Measurements from ENCODE around the gene TRIM56.
"Not testable (repeated sequence)": the region's sequence is repeated elsewhere in the genome, so short reads cannot be mapped to it uniquely, and the experiment has no call there.

TRIM56 gene

DNA sequence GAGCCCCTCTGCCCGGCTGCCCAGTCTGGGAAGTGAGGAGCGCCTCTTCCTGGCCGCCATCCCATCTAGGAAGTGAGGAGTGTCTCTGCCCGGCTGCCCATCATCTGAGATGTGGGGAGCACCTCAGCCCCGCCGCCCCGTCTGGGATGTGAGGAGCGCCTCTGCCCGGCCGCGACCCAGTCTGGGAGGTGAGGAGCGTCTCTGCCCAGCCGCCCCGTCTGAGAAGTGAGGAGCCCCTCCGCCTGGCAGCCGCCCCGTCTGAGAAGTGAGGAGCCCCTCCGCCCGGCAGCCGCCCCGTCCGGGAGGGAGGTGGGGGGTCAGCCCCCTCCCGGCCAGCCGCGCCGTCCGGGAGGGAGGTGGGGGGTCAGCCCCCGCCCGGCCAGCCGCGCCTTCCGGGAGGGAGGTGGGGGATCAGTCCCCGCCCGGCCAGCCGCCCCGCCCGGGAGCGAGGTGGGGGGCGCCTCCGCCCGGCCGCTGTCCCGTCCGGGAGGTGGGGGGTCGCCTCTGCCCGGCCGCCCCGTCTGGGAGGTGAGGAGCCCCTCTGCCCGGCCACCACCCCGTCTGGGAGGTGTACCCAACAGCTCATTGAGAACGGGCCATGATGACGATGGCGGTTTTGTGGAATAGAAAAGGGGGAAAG is 7.1 kb downstream of the TRIM56 start:
- DNase-seq, result not testable (repeated sequence)

DNA sequence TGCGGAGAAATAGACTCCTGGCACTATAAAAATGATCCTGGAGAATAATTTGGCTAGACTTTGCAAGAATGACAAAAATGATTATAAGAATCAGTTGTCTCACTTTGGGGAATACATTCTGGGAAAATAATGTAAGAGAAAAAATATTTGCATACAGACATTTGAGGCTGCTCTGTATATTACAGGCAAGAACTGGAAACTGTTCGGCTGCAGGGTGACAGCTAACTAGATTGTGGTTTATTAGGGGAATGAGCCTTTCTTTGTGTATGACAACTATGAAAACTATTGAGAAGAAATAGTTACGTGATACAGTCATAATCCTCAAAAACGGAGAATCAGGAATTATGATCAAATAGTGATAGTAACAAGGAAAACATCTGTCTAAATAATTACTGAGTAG is 8.6 kb downstream of the TRIM56 start:
- DNase-seq, result no peak

DNA sequence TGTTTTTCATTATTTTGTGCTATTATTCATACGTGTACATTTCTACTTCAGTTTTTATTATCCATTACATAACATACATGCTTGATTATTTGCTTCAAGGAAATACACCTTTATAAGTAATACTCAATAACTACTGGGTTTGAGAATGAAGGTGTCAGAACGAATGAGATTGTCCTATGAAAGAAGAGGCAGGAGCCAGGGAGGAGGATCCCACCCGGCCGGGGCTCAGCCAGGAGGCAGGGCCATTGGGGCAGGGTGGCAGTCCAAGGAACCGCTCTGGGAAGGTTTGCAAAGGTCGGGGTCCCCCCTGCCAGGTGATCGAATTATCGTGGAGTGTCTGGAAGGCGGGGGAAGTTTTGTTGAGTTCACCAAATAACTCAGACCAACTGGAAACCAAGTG is 9.1 kb downstream of the TRIM56 start:
- no peak for DNase-seq

DNA sequence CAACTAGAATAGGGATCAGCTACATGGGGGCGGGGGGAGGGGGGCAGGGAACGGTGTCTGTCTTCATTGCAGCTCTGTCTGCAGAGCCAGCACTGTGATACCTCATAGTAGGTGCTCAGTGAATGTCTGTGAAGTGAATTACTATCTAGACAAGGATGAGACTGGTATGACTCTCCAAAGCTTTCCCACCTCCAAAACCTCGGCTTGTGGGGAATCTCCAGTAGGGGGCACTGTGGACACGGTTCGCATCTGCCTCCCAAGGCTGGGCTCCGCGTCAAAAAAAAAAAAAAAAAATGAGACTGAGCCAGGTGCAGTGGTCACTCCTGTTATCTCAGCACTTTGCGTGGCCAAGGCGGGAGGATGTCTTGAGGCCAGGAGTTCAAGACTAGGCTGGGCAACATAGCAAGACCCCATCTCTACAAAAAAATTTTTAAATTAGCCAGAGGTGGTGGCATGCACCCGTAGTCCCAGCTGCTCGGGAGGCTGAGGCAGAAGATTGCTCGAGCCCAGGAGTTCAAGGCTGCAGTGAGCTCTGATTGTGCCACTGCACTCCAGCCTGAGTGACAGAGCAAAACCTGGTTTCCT is 9.6 kb downstream of the TRIM56 start:
- no peak for DNase-seq

DNA sequence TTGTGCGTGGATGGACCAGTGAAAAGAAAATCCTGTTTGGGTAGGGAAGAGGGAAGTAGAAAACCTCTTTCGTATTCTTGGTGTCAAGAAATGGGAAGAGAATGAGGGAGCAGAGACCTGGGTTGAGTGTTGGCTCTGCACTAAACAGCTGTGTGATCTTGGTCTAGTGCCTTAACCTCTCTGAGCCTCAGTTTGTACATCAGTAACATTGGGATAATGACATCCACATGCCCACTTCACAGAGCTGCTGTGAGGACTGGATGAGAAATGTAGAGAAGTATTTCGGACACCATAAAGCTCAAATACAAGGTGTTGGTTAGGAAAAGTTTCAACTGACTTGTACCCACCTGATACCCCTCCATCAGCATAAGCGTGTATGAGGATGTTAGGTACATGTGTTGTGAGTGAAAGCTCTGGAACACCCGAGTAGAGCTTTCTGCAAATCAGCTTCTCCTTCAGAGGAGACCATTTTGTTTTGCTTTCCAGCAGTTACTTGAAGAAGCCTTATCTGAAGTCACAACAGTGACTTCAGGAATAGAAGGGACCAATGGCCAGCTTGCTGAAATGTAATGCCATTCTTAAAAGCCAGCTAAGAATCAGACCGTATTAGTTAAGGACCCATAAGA is 11.2 kb downstream of the TRIM56 start:
- no peak for DNase-seq

DNA sequence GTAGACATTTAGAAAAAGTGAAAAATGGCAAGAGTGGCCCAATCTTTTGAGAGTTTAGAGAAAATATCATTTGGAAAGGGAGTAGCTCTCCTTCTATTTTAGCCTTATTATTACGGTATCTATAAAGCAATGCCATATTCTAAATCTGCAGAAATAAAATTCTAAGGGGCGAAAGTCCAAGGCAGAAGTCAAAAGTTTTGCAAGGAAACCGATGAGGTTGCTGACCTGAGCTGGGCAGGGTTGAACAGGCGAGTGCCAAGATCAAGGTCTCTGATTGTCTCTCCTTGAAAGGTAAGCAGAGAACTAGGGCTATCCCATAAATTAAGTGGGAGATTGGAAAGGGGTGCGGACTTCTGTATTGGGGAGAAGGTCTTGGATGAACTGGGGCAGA is 11.7 kb downstream of the TRIM56 start:
- no peak for DNase-seq

DNA sequence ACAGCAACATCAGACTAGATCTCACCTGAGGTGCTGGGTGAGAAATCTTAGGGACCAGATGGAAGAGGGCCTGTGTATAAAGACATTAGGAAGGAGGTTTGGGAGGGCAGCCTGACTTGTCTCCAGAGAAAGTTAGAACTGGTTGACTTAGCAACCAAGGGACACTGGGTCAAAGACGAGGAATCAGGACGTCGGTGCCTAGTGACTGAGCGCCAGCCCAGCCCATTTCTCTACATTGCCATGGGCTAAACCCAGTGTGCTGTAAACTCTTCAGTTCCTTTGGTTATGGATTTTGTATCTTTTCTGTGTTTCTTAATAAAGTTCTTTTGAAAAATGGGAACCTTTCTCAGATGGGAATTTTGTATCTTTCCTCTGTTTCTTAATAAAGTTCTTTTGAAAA is 12.3 kb downstream of the TRIM56 start:
- DNase-seq, result no peak

DNA sequence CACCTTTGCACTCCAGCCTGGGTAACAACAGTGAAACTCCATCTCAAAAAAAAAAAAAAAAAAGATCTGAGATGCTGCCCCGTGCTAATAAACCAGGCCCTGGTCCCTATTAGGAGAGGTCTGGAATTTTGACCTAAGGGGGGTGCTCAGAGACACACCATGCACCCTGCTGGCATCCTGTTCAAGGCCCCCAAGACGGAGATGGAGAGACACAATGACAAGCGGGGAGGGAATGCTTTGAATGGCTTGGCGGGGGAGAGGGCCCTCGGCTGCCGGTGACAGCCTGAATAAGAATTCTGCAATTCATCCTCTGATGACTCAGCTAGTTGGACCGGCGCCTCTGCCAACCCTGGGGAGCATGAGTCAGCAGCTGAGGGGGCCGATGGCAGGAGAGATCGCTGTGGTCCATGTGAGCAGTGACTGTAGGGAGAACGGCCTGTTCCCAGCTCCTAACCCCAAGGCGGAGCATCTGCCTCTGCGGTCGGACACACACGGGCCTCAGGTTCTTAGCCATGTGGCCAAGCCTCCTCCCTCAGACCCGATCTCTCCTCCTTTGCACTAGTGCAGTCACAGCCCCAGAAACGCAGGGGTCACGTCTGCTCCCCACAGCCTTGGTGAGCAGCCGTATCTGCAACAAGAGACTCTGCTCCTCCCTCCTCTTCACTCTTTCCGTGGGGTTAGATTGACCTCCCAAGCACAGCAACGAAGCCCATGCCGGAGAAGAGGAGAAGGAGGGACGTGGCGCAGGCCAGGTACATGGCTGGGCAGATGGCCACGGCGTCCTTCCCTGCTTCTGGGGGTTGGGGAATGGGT is 14.9 kb downstream of the TRIM56 start:
- no peak for DNase-seq

DNA sequence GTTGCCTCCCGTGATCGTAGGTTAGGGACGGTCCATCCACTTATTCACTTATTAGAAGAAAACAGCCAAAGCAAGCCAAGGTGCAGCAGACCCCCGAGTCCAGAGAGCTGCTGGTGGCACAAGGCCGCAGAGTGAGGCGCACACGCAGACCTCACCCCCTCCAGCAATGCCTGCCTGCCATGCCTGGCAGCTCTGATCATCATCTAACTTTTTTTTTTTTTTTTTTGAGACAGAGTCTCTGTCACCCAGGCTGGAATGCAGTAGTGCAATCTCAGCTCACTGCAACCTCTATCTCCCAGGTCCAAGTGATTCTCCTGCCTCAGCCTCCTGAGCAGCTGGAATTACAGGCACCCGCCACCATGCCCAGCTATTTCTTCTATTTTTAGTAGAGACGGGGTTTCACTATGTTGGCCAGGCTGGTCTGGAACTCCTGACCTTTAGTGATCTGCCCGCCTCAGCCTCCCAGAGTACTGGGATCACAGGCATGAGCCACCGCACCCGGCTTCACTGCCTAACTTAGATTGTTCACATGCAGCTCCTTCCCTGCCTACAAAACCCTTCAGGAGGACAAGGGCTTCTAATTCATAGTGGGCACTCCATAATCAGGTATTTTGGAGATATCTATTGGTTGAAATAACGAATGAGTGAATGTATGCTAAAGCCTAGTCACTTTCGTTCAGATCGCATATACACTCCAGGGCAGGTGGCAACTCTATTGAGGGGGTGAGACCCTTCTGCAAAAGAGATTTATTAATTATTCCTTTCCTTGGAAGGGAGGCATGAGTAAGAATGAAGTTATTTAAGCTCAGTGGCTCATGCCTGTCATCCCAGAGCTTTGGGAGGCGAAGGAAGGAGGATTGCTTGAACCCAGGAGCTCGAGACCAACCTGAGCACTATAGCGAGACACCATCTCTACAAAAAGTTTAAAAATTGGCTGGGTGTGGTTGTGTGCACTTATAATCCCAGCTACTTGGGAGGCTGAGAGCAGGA is 15.9 kb downstream of the TRIM56 start:
- DNase-seq, result no peak

DNA sequence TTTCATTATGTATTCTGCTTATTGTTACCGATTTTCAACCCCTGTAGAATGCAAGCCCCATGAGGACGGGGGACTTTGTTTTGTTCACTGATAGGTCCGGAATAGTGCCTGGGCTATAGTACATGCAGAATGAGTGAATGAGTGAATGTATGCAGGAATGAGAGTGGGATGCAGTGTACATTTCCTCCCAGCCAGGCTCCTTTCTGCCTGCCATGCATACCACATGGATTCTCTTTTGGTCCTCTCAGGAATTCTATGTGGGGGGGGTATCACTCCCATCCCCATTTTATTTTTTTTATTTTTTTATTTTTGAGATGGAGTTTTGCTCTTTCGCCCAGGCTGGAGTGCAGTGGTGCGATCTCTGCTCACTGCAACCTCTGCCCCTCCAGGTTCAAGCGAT is 16.7 kb downstream of the TRIM56 start:
- no peak for DNase-seq

DNA sequence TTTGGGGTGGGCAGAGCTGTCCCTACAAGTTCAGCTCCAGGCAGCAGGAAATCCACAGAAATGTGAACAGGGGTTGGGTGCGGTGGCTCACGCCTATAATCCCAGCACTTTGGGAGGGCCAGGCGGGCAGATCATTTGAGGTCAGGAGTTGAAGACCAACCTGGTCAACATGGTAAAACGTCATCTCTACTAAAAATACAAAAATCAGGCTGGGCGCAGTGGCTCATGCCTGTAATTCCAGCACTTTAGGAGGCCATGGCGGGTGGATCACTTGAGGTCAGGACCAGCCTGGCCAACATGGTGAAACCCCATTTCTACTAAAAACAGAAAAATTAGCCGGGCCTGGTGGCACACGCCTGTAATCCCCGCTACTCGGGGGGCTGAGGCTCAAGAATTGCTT is 18.4 kb downstream of the TRIM56 start:
- DNase-seq, result not testable (repeated sequence)

DNA sequence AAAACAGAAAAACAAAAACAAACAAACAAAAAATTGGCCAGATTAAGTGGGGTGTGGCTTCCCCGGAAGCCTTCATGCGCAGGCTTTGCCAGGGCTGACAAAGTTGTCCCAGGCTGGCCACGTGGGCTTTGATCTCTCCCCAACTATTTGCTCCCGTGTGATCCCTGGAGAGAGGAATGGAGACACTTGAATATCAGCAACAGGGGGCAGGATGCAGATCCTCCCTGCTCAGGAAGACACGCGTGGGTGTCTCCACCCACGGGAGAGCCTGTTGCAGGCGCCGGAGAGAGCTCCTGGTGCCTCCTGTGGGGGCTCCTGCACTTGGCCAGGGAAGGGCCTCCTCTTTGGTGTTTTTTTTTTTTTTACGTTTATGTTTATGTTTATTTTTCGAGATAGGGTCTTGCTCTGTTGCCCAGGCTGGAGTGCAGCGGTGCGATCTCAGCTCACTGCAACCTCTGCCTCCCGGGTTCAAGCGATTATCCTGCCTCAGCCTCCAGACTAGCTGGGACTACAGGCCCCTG is 19.0 kb downstream of the TRIM56 start:
- no peak for DNase-seq

DNA sequence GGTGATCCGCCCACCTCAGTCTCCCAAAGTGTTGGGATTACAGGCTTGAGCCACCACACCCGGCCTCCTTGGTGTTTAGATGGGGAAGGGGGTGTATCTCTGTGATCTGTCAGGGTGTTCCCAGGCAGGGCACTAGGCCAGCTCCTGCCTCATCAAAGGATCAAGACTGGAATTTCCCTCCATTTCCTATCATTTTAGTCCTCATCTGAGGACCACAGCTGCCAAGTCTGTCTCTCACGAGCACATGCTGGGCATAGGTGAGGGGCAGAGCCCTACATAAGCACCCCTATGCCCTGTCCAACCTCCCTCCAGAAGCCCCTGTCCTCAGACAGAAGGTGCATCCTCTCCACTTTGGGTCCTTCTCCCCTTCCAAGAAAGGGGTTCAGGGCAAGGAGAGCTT is 19.5 kb downstream of the TRIM56 start:
- DNase-seq, result no peak

DNA sequence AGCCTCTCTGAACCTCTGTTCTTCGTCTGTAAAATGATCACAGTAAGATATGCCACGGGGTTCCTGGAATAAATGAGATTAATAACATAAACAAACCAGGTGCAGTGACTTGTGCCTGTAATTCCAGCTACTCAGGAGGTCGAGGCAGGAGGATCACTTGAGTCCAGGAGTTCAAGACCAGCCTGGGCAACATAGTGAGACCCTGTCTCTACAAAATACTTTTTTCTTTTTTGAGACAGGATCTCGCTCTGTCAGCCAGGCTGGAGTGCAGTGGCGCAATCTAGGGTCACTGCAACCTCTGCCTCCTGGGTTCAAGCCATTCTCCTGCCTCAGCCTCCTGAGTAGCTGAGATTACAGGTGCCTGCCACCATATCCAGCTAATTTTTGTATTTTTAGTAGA is 20.0 kb downstream of the TRIM56 start:
- DNase-seq, result not testable (repeated sequence)

DNA sequence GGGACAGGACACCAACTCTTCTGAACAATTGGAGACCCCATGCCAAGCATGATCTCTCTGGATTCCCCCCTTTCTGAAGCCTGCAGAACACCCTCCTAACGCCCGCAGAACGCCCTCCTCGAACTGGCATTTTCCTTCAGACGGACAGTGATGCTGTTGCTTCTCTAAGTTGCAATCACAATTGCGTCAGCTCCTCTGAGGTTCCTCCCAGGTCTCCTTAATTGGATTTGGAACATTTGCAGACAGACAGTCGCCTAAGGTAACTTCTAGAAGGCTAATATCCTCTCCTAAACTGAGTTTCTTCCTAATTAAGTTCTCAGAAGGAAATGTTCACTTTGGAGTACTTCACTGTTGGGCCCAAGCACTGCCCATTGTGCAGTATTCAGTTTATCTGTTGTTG is 21.1 kb downstream of the TRIM56 start:
- DNase-seq, result no peak

DNA sequence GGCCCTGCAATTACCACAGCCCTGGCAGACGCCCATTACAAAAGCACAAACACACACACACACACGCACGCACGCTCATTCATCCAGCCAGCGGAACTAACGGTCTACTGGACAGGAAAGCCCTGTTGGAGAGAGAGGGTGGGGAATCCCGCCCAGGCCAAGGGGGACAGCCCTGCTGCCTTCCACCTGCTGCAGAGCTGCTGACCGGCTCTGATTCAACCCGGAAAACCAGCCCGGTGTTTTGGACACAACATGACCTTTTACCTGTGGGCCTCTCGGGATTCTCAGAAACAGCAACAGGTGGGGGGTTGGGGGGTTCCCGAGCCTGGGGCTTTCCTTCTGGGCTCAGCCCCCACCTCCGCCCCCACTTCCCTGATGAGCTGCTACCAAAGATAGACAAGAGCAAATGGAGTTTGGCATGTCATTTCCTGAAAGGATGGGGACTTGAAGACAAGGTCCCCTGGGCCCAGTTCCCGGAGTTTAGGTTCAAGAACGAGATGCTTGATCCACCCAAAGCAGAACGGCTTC is 23.1 kb downstream of the TRIM56 start:
- no peak for DNase-seq

DNA sequence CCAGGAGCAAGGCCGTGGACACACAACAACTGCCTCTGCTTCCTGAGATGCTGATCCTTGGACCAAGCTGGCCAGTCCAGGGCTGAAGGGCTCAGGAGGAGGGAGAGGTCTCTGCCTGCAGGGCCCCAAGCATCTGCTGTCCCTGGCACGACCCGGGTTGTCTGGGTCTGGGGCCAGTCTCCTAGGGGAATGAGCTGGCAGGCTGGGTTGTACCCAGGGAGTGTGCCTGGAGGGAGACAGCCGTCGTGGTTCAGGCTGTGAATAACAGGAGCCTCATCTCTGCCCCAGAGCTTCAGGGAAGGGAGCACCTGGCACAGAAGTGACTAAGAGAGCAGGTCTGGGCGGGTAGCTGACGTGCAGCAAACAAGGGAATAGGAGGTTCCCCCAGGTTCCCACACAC is 23.7 kb downstream of the TRIM56 start:
- DNase-seq, result no peak

DNA sequence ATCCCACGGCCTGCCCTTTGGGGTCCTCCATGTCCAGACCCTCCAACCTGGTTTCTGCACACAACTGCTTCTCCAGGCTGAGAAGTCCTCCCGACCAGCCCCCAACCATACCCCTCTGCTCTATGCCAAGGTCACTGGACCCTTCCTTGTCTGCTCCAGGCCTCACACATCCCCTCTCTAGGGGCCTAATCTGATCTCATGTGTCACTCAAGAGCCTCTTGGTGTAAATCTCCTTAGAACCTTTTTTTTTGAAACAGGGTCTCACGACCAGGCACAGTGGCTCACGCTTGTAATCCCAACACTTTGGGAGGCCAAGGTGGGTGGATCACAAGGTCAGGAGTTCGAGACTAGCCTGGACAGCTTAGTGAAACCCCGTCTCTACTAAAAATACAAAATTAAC is 24.1 kb downstream of the TRIM56 start:
- no peak for DNase-seq

DNA sequence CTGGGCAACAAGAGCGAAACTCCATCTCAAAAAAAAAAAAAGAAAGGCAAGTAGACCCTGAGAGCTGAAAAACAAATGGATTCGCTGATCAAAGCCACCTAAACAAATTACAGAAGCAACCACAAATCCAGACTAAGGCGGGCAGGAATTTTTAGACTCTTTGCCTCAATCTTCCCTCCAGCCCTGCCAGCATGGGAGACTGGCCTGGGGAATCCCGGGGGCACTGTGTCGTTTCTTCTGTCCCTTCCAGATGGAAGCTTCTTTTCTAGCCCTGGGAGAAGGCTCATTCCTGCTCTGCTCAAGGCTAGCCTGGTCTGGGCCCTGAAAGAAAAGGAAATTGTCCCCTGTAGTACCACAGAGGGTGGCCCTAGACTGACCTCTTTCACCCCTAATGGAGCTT is 26.0 kb downstream of the TRIM56 start:
- DNase-seq, result no peak

DNA sequence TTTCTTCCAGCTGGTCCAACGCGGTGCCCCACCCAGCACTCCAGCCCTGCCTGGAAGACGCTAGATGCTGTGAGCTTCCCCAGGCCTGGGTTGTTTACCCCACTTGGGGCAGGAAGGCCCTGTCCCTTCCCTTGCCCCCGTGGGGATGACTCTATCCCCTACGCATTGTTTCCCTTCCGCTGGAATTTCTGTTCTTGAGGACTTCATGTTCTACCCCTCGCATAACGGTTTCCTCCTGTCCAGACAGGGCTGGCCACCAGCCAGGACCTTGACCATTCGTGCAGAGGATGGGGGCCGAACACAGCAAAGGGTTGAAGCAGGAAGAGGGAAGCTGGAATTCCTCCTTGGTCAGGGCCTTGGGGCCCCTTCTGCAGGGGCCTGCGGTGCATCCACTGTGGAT is 27.0 kb downstream of the TRIM56 start:
- DNase-seq, result no peak

DNA sequence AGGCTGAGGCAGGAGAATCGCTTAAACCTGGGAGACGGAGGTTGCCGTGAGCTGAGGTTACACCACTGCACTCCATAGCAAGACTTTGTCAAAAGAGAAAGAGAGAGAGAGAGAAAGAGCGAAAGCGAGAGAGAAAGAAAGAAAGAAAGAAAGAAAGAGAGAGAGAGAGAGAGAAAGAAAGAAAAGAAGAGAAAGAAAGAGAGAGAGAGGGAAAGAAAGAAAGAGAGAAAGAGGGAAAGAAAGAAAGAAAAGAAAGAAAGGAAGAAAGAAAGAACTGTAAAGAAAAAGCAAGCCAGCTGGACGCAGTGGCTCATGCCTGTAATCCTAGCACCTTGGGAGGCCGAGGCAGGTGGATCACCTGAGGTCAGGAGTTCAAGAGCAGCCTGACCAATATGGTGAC is 27.9 kb downstream of the TRIM56 start:
- DNase-seq, result not testable (repeated sequence)

DNA sequence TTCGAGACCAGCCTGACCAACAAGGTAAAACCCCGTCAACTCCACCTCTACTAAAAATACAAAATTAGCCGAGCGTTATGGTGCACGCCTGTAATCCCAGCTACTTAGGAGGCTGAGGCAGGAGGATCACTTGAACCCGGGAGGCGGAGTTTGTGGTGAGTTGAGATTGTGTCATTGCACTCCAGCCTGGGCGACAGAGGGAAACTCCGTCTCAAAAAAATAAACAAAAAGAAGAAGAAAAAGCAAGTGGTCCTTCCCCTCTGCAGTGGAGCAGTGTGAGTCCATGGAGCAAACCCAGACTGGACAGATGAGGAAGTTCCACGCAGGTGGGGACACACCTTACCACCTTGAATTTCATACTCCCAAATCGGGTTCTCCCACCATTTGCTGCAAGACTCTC is 28.6 kb downstream of the TRIM56 start:
- DNase-seq, result no peak
